ACHN (cell line): Measurements from ENCODE around the gene MOGAT1.

ENCODE experiments used
- DNase-seq: peaks from one replicate; pipeline ENCODE4 v3.0.0-alpha.2; 2015
- in situ Hi-C: cut with HindIII; loops from 2 replicates; pipeline ENCODE4 v1.10.0; 2017; ENCODE audit warnings: low sequenced_read_pairs, low pct_ligation_motif_present, low pct_unique_long_range_greater_than_20kb

The MOGAT1 gene

DNA sequence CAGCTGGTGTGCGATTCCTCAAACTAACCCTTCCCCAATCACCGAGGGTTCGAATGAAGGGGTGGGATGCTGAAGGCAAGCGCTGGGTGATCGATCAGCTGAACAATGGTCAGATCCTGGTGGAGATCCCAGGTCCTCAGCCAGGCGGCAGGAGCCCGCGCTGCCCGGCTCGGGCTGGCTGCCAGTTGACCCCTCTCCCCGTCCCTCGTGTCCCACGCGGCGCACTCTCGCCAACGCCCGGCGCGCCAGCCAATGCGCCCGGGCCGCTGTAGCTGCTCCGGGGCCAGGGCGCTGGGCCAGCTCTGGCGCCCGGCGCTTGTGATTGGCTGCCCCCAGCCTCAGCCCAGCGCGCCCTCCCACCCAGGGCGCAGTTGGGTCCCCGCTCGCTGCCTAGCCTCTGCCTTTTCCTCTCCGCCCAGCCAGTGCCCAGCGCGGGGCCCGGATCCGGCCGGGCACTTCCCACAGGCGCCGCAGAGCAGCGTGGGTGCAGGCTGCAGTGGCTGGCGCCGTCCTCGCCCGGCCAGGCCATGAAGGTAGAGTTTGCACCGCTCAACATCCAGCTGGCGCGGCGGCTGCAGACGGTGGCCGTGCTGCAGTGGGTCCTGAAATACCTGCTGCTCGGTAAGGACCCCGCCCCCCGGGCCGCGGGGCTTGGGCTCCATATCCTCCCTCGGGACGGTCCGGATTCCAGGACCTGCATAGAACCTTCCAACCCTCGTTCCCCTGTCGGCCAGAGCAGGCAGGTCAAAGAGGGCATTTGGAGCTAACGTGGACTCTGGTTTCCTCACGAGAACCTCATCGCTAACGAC lies at the start of gene MOGAT1:
TSS of gene MOGAT1 (plus strand) at position 400 of the 809 bp plus-strand sequence. CDS start at position 528, 128 bp downstream.
- in situ Hi-C loops = no loop called here
- peak; percentile 53 for DNase-seq

- no peak for DNase-seq
- in situ Hi-C loops = no loop called here
Observed at GRCh38 chr2:222621893-222622292, 49.6 kb upstream of the MOGAT1 start.

GRCh38 chr2:222622910-222623309 lies 48.5 kb upstream of the MOGAT1 start:
- no peak for DNase-seq
- in situ Hi-C loops = no loop called here

- no peak for DNase-seq
- in situ Hi-C loops = no loop called here
Observed at GRCh38 chr2:222623756-222624309, 47.6 kb upstream of the MOGAT1 start.

- no peak for DNase-seq
- in situ Hi-C loops = no loop called here
Observed at GRCh38 chr2:222627764-222628163, 43.7 kb upstream of the MOGAT1 start.

DNA sequence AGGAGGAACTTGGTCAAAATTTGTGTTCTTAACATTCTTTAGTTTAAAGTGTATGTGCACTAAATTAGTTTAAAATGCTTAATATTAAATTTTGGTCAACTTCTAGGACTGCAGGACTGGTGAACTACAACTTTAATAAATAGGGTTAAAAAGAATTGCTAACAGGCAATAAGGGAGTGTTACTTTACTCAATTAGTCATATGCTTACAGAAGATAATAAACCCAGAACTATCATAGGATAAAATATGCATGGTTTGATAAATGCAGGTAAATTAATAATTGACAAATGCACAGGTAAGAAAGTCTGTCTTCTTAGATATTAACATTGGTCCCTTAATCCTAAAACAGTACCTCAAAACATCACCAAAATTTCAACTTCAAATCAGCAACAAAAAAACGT lies 36.2 kb upstream of the MOGAT1 start:
- DNase-seq = no peak
- in situ Hi-C loops = no loop called here

GRCh38 chr2:222637067-222637466 lies 34.4 kb upstream of the MOGAT1 start:
- DNase-seq = no peak
- in situ Hi-C loops = no loop called here

DNA sequence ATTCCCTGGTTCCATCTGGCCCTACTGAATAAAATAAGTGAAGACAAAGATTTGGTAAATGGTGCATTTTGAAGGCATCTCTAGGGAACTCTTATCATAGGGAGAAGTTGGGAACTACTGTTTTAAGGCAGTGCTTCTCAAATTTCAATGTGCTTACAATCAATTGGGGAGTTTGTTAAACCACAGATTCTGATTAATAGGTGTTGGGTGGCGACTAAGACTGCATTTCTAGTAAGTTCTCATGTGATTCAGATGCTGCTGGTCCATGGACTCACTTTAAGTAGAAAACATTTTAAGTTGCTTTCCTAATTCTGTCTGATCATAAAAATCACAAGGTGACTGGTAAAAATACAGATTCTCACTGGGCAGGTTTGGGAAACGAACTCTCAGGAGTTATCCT lies 30.1 kb upstream of the MOGAT1 start:
- in situ Hi-C loops = no loop called here
- no peak for DNase-seq

DNA sequence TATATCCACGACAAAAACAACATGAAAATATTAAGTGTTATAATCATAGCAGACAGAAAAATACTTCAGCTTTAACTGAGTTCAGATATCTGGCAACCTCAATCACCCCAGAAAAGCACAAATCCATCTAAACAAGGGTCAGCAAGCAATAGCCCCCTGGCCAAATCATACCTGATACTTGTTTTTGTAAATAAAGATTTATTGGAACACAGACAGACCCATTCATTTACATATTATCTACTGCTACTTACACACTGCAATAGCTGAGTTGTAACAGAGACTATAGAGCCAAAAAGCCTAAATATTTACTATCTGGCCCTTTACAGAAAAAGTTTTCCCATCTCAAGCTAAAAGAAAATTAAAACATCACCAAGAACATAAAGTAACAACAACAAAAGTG lies 28.3 kb upstream of the MOGAT1 start:
- no peak for DNase-seq
- in situ Hi-C loops = no loop called here

DNA sequence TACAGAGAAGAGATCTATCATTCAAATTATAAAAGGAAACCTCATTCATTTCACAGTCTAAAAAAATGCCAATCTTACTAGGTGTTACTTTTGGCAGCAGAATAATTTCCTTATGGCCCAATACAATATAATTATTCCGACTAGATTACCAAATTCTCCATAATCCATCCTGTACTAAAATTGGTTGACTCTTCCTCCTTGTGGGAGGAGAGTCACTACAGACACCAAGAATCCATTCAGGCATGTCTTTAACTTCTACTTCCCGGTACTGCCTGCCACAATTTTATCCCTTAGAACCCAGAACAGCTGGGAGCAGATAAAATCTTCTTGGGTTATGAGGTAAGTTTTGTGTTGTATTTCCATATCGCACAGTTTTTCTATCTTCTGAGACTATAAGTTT lies 25.4 kb upstream of the MOGAT1 start:
- in situ Hi-C loops = no loop called here
- no peak for DNase-seq

DNA sequence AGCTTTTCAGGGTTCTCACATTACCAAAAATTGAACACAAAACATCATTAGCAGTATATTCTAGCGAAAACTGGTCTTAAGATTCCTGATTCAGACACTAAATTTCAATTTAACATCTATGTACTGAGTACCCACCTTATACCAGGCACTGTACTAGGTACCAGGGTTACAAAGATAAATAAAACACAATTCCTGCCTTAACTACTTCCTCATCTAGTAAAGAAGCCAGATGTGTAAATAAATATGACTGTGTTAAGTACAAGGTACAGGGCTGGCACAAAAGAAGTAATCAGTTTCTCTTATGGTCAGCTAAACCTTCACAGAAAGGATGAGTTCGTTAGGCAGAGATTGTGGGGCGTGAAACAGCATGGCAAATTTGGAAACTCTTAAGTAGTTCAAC lies 21.7 kb upstream of the MOGAT1 start:
- DNase-seq = no peak
- in situ Hi-C loops = no loop called here

GRCh38 chr2:222651718-222652418 lies 19.6 kb upstream of the MOGAT1 start:
- in situ Hi-C loops = no loop called here
- DNase-seq = no peak

DNA sequence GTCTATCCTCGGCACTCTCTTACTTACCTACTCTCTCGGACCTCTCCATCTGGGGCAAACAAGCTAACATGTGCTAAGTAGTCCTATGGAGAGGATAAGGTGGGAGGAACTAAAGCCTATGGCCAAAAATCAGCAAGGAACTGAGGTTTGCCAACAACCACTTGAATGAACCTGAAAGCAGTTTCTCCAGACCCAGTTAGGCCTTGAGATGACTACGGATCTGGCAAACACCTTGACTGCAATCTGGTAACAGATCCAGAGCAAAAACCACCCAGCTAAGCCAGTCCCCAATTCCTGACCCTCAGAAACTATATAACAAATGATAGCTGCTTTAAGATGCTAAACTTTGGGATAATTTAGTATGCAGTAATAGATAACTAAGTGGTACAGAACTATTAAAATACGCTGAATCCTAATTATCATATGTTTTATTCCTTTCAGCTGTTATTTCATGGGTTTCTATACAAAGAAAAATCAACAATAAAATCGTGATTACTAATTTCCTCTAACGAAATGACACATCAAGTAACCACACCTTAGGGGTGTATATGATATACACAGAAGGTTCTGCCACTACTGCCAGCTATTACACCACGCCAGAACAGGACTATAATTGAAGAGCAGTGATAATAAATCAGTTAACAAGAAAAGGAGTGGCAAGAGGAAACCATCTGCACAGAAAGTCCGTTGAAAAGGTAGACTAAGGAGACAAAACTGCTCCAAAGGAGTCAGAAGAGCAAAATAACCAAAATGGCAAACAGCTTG lies 18.8 kb upstream of the MOGAT1 start:
- DNase-seq = no peak
- in situ Hi-C loops = no loop called here

DNA sequence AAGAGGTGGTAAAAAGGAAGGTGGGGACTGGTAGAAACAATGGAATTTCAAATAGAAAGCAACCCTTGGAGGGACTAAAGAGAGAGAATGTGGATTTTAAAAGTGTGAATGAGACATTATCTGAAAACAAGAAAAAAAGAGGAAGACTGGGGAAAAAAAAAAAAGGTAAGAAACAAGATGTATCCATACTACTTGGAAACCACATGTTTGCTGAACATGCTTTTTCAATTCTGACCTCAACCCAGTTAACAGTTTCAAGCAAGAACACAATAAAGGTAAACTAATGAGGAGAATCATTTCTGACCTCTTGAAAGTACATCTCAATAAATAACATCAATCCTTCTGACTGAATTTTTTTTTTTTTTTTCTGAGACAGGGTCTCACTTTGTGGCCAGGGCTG lies 18.2 kb upstream of the MOGAT1 start:
- DNase-seq = no peak
- in situ Hi-C loops = no loop called here

- in situ Hi-C loops = no loop called here
- DNase-seq = peak; percentile 98
Observed at GRCh38 chr2:222655787-222656525, 15.5 kb upstream of the MOGAT1 start, which contains the start of gene FARSB. FARSB (minus strand) TSS chr2:222656092; CDS start chr2:222656073, 19 bp downstream.

DNA sequence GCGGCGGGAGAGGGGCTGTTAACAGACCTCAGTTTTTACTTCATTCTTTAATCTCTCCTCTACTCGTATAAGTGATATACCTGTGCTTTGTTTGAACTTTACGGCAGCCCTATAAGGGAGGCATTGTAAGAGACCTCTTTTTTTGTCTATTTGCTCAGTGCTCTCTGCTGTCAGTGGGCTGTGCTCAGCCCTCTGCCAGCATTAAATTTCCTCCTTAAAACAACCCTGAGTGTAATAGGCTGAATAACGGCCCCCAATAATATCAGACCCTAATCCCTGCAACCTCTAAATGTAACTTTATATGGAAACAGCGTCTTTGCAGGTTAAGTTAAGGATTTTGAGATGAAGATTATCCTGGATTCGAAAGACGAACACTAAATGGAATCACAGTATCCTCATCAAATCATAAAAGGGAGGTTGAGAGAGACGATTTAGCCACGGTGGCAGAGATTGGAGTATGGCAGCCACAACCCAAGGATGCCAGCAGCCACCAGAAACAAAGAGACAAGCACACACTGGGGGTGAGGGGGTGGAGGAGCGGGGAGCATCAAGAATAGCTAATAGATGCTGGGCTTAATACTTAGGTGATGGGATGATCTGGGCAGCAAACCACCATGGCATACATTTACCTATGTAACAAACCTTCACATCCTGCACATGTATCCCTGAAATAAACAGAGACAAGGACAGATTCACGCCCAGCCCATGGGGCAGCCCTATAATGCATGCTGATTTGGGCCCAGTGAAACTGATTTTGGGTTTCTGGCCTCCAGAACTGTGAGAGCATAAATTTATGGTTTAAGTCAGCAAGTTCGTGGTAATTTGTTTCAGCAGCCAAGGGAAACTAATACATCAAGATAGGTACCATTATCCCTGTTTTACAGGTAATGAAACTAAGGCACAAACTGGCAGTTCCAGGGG lies 14.7 kb upstream of the MOGAT1 start:
- in situ Hi-C loops = no loop called here
- DNase-seq = no peak

- in situ Hi-C loops = no loop called here
- DNase-seq = no peak
Observed at GRCh38 chr2:222663479-222663878, 8.0 kb upstream of the MOGAT1 start.
